Breast epithelium (tissue), 3 donors: ENCODE measurements around the gene HGFAC.

Experiments used
- CTCF ChIP-seq, 3 donors: fragments of 450-650 bp; IDR thresholded peaks; one replicate each; pipeline ENCODE4 v1.5.1; 2016 to 2017; ENCODE audit warnings: antibody characterized with exemption in 3 of 3, mild to moderate bottlenecking in 3 of 3, moderate library complexity in 3 of 3
- POLR2A ChIP-seq: fragments of 450-650 bp; IDR thresholded peaks from one replicate; pipeline ENCODE4 v1.6.1; 2016; ENCODE audit warnings: antibody characterized with exemption, mild to moderate bottlenecking, moderate library complexity

GRCh38 chr4:3437998-3438846 is 3.5 kb upstream of the HGFAC start:
- no peak for TF ChIP-seq POLR2A
- TF ChIP-seq CTCF (IDR thresholded peaks at IDR 0.05) = no peak
